ENCODE data around the gene ECHDC3.

Gene ECHDC3

DNA sequence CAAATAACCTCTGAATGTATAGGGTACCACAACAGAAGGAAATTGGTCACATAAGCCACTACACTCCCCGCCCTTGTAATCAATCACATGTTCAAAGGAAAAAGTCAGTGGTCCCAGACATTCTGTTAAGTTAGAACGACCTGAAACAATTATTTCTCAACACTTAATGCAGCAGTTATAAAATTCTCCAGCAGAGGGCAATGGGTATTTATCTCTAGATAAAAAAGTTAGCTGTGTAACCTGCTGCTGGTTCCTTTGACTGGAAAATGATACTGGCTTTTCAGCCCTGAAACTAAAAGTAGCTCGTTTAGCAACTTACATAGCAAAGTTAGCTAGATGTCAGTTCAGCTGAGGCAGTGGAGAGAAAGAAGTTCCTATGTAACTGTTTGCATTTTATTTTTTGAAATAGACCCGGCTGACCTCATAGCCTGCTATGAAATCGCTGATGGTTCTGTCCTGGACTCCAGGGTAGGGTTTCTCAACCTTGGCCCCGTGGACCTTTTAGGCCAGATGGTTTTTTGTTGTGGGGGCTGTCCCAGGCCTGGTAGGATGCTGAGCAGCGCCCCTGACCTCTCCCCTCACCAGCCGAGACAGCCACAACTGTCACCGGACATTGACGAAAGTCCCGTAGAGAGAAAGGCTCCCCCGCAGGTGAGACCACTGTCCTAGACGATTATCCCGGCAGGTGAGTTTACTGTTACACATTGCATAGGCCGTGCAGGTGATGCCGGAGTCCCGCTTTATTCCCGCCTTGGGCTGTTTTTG is 40.8 kb downstream of the ECHDC3 start:
- DNase-seq (ENCODE audit: low read depth, low spot score): no peak

- DNase-seq (ENCODE audit: low read depth, low spot score): no peak
Measured at GRCh38 chr10:11783558-11783865, 41.3 kb downstream of the ECHDC3 start.

DNA sequence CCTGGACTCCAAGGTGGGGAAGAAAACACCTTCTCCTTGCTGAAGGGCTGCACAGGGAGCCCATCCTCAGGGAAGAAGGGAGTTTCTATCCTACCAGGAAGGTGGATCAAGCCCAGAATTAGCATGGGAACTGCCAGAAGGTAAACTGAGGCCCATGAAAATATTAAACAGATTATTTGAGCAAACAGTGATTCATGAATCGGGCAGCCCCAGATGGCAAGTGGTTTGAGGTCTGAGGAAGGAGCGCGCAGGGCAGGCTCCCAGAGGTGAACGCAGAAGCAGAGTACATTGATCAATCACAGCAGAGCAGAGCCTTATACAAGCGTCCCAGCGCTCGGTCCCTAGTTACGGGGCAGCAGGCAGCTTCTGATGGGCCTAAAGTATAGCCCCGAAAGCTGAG is 45.2 kb downstream of the ECHDC3 start:
- DNase-seq (ENCODE audit: low read depth, low spot score): no peak

GRCh38 chr10:11787846-11788245 is 45.7 kb downstream of the ECHDC3 start:
- no peak for DNase-seq (ENCODE audit: low read depth, low spot score)

DNA sequence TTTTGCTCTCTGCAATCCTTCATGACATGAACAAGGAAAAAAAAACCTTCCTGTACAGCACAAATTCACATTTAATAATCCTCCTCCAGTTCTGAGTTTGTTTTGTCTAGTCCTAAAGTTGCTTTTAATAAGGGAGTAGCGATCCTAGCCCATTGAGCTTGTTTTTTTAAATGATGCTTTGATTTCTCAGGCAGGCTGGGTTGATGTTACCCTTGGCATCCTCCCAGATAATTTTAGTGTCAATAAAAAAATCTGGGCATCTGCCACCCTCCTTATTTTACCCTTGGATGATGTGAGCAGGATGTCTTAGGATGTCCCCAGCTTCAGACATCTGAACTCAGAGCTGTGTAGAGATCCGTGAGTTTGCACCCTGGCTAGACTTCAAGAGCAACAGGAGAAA is 47.1 kb downstream of the ECHDC3 start:
- peak; percentile 22 for DNase-seq (ENCODE audit: low read depth, low spot score)

DNA sequence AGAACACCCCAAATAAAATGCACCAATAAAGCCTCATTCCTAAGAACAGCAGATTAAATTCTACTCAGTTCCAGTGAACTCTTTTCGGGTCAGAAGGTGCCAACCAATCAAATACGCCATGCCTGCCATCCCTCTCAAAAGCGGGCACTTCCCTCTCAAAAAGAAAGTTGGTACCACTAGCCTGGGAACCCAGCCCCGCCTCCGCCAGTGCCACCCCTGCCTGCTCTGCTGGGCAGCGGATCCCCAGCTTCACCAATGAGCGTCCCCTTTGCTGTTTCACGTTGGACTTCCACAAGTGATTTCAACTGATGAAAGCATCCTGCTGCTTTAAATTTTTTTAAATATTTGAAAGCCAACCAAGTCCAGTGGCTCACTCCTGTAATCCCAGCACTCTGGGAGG is 47.8 kb downstream of the ECHDC3 start:
- no peak for DNase-seq (ENCODE audit: low read depth, low spot score)

DNA sequence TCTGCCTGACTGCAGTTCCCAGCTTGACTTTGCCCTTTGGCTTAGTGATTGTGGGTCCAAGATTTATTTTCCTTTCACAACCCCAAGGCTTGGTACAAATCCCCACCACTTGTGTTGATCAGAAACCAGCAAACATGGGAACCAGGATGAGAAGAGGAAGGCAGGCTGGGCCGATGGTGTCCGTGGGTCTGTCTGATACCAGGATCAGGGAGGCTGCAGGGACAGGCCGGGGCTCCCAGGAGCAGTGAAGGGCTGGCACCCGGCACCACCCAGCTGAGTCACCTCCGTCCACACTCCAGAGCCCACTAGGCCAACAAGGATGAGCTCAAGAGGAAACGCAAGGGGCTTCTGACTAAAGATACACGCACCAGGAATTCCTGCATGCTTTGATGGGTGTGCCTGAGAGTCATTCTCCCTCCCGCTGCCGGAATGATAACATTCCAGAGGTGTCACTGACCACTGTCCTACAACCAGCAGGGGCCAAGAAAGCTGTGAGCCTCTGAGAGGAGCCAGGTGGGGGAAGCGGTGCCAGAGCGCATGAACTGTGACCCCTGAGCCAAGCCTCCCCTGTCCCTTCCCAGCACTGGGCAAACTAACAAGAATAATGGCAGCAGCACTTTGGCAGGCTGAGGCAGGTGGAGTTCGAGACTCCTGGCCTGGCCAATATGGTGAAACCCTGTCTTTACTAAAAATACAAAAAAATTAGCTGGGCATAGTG is 51.7 kb downstream of the ECHDC3 start:
- DNase-seq (ENCODE audit: low read depth, low spot score): no peak

- no peak for DNase-seq (ENCODE audit: low read depth, low spot score)
Measured at GRCh38 chr10:11794566-11794965, 52.4 kb downstream of the ECHDC3 start.

DNA sequence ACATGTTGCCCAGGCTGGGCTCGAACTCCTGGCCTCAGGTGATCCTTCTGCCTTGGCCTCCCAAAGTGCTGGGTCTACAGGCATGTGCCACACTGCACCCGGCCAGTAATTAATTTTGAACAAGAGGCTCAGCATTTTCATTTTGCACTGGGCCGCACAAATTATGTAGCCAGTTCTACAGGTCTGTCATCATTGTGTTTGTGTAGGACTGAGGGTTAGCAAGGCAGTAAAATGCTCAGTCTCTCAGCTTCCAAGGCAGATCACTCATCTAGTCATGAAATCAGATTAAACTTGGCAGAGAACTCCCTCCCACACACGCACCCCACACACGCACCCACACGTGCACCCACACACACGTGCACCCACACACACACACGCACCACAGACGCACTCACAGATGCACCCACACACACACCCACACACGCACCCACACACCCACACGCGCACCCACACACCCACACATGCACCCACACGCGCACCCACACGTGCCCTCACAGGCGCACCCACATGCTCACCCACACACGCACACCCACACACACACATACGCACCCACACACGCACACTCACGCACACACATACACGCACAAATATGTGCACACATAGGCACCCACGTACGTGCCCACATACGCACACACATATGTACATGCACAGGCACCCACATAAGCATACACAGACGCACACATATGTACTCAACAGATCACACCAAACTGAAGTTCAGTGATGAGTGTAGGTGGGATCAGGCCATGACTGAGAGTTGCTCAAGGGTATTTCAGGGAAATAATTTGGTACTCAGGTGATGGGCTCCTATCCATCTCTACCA is 53.1 kb downstream of the ECHDC3 start:
- no peak for DNase-seq (ENCODE audit: low read depth, low spot score)

DNA sequence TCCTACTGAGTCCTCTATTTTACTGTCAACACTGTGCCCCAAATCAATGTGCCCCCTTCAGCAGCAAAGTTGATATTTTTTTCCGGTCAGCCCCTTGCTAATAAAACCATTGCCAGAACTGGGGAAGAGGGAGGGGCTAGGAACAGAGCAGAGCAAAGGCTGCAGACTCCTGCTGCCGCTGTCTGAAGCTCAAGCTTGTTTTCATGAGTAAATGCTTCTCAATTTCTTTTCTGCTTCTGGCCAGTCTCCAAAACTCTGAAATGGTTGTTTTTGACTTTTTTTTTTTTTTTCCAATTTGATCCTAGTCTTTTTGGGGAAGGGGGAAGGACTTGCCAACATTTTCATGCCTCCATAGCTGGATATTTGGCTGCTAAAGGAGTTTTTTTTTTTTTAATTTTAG is 54.3 kb downstream of the ECHDC3 start:
- DNase-seq (ENCODE audit: low read depth, low spot score): no peak

GRCh38 chr10:11797281-11797680 is 55.1 kb downstream of the ECHDC3 start:
- DNase-seq (ENCODE audit: low read depth, low spot score): no peak

GRCh38 chr10:11797847-11798633 is 55.9 kb downstream of the ECHDC3 start:
- no peak for DNase-seq (ENCODE audit: low read depth, low spot score)

GRCh38 chr10:11798845-11799735 is 56.9 kb downstream of the ECHDC3 start:
- no peak for DNase-seq (ENCODE audit: low read depth, low spot score)

GRCh38 chr10:11799736-11800080 is 57.5 kb downstream of the ECHDC3 start:
- DNase-seq (ENCODE audit: low read depth, low spot score): no peak

GRCh38 chr10:11804336-11804735 is 62.2 kb downstream of the ECHDC3 start:
- DNase-seq (ENCODE audit: low read depth, low spot score): no peak

GRCh38 chr10:11805792-11806191 is 63.6 kb downstream of the ECHDC3 start:
- DNase-seq (ENCODE audit: low read depth, low spot score): no peak

DNA sequence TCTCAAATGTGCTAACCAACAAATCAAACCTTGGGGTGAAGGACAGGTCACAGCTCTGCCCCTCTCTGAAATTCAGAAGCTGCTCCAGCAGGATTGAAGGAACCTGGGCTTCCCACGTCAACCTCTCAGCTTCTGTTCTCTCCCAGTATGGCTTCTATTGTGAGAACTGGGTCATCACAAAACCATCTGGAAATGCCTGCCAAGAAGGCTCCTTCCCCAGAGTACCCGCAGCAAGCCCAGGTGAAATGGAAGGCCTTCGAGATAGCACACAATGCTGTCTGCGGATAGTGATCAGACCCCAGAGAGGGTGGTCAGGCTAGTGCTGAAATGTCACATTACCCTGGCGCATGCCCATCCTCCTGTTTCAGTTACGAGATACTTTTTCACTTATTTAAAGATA is 64.5 kb downstream of the ECHDC3 start:
- DNase-seq (ENCODE audit: low read depth, low spot score): no peak

GRCh38 chr10:11808808-11809207 is 66.6 kb downstream of the ECHDC3 start:
- DNase-seq (ENCODE audit: low read depth, low spot score): no peak

- no peak for DNase-seq (ENCODE audit: low read depth, low spot score)
Measured at GRCh38 chr10:11810313-11810766, 68.2 kb downstream of the ECHDC3 start.

DNA sequence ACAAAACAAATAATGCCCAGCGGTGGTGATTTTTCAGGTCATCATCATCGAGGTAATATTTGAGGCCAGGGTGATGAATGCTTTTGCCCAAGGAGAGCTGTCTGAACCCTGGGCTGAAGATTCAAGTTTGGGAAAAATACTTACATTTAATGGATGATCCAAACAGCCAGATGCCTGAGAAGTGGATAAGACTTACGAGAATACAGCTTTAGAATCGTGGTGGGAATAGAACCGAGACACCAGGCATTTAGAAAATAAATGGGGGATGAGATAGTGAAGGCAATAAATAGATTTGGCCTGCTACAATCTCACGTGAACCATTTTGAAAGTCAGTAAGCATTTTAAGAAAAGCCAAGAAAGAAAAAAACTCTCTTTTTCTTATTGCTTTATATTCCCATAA is 68.8 kb downstream of the ECHDC3 start:
- no peak for DNase-seq (ENCODE audit: low read depth, low spot score)

GRCh38 chr10:11813177-11813576 is 71.0 kb downstream of the ECHDC3 start:
- no peak for DNase-seq (ENCODE audit: low read depth, low spot score)

Measured in brain pericyte (primary cell).